NB4 (cell line): ENCODE measurements around the gene CLK3.

ENCODE experiments used
- POLR2A ChIP-seq: IDR thresholded peaks from 2 replicates; pipeline ENCODE4 v1.6.1; 2011; ENCODE audit warnings: mild to moderate bottlenecking; ENCODE audit not compliant: insufficient read length; ENCODE audit errors: extremely low read depth
- TF ChIP-seq, protein P1 (sequence below): IDR thresholded peaks from one replicate; pipeline ENCODE4 v1.5.1; 2012; ENCODE audit warnings: low read depth, low read length

DNA sequence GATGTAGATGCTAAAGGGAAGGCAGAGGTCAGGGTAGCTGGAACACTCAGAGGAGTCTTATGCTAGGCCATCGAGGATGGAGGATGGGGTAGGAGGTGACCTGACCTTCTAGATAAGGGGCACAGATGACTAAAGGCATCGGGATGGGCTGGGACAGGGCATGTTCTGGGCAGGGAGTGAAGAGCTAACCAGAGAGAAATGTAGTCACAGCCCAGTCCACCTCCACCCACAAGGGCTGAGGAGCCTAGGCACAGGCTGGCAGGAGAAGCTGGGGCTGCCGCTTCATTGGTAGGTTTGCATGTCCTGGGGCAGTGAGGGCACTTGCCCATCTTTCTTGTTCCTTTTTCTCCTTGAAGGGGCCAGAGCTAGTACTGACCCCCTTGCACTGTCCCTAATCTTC lies 12.6 kb downstream of the CLK3 start:
- TF ChIP-seq, protein P1, sequence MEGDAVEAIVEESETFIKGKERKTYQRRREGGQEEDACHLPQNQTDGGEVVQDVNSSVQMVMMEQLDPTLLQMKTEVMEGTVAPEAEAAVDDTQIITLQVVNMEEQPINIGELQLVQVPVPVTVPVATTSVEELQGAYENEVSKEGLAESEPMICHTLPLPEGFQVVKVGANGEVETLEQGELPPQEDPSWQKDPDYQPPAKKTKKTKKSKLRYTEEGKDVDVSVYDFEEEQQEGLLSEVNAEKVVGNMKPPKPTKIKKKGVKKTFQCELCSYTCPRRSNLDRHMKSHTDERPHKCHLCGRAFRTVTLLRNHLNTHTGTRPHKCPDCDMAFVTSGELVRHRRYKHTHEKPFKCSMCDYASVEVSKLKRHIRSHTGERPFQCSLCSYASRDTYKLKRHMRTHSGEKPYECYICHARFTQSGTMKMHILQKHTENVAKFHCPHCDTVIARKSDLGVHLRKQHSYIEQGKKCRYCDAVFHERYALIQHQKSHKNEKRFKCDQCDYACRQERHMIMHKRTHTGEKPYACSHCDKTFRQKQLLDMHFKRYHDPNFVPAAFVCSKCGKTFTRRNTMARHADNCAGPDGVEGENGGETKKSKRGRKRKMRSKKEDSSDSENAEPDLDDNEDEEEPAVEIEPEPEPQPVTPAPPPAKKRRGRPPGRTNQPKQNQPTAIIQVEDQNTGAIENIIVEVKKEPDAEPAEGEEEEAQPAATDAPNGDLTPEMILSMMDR, result no peak
- no peak for TF ChIP-seq POLR2A
